ENCODE results near the gene ANKLE1. TPM values are rescaled to one million over a fixed set of nuclear protein-coding genes. Genes with fewer than 3 reads are reported as not detected.

Gene ANKLE1
- total and polyA plus RNA-seq, 2 experiments from 2014 or later, result 0.29 to 0.90 TPM

DNA sequence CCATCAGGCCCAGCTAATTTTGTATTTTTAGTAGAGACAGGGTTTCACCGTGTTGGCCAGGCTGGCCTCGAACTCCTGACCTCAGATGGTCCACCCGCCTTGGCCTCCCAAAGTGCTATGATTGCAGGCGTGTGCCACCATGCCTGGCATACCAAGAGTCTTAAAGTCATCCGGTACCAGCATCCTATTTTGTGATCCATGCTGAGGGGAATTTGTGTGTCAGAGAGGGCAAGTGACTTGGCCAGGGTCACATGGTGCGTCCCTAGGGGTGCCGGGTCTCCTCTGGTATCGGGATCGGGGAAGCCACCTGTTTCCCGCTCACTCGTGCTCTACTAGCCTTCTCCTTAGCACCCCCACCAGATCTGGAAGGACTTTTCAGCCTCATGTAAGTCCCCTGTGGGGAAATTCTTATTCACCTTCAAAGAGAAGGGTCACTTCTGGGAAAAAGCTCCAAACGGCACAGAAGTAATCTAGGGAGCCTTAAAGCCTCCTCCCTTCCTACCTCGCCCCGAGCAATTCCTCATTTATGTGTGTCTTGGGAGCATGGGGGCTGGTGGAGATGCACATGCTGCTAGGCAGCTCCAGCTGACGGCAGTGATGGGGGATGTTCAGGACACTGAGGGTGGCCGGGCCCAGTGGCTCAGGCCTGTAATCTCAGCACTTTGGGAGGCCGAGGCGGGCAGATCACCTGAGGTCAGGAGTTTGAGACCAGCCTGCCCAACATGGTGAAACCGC lies 6.1 kb upstream of the ANKLE1 start:
- TF ChIP-seq EZH2phosphoT487 (IDR thresholded peaks at IDR 0.05; ENCODE audit: low read depth, severe bottlenecking, unreplicated experiment), result no peak
- TF ChIP-seq, protein P1, sequence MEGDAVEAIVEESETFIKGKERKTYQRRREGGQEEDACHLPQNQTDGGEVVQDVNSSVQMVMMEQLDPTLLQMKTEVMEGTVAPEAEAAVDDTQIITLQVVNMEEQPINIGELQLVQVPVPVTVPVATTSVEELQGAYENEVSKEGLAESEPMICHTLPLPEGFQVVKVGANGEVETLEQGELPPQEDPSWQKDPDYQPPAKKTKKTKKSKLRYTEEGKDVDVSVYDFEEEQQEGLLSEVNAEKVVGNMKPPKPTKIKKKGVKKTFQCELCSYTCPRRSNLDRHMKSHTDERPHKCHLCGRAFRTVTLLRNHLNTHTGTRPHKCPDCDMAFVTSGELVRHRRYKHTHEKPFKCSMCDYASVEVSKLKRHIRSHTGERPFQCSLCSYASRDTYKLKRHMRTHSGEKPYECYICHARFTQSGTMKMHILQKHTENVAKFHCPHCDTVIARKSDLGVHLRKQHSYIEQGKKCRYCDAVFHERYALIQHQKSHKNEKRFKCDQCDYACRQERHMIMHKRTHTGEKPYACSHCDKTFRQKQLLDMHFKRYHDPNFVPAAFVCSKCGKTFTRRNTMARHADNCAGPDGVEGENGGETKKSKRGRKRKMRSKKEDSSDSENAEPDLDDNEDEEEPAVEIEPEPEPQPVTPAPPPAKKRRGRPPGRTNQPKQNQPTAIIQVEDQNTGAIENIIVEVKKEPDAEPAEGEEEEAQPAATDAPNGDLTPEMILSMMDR (IDR thresholded peaks at IDR 0.05; ENCODE audit: poor library complexity), result no peak
- no peak for TF ChIP-seq EZH2 (IDR thresholded peaks at IDR 0.05; ENCODE audit: borderline replicate concordance)
- Histone ChIP-seq H3K27me3 (no peaks in the 10 kb centered on the region), H3K9me2 (replicated peaks; ENCODE audit: insufficient read depth) (no peaks in the 10 kb centered on the region)

DNA sequence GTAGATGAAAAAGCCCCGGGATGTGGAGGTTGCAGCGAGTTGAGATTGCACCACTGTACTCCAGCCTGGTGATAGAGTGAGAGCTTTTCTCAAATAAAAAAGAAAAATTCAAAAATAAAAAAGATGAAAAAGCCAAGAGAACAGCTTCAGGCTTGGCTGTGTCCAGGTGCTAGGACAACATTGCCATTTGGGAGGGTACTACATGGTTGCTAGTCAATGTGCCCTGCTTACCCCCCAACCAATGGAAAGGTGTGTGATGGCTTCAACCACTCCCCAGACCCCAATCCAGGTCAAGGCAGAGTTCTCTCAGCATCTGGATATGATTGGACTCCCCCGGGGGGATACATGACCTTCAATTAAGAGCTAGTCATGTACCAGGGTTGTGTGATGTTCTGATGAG lies 2.3 kb upstream of the ANKLE1 start:
- no peaks in the 10 kb centered on the region for H4K20me1 ChIP-seq (ENCODE audit: insufficient read depth, poor library complexity, severe bottlenecking)
- H3K79me2 ChIP-seq, result no peaks in the 10 kb centered on the region
- H3K4me1 ChIP-seq (ENCODE audit: insufficient read depth), result peaks cover 9% of the 10 kb centered on the region
- H3K36me3 ChIP-seq (replicated peaks; ENCODE audit: insufficient read depth, low read depth), result no peaks in the 10 kb centered on the region
- H3K27ac ChIP-seq, result no peak overlapping the region
- WGBS (ENCODE audit: low lambda C conversion rate, missing lambda C conversion rate), result 80% methylated on average over 3 of the region's 3 CpGs
- TF ChIP-seq EZH2phosphoT487 (IDR thresholded peaks at IDR 0.05; ENCODE audit: low read depth, severe bottlenecking, unreplicated experiment) (no peak), EZH2 (IDR thresholded peaks at IDR 0.05; ENCODE audit: borderline replicate concordance) (no peak)
- TF ChIP-seq, protein P1 (IDR thresholded peaks at IDR 0.05; ENCODE audit: poor library complexity), result no peak
- no peak overlapping the region for H3K4me2 ChIP-seq
- H2AFZ ChIP-seq, result no peak overlapping the region
- peaks cover 7% of the 10 kb centered on the region for H3K27me3 ChIP-seq
- H3K9me3 ChIP-seq (ENCODE audit: low read depth), result no peaks in the 10 kb centered on the region
- no peak overlapping the region for H3K4me3 ChIP-seq
- DNase-seq (ENCODE audit: low spot score), result no peak
- H3K9me2 ChIP-seq (replicated peaks; ENCODE audit: insufficient read depth), result no peaks in the 10 kb centered on the region

More for the DNA sequence above, 6.1 kb upstream of the ANKLE1 start:
- Histone ChIP-seq H3K4me2 (no peak overlapping the region), H3K36me3 (replicated peaks; ENCODE audit: insufficient read depth, low read depth) (no peaks in the 10 kb centered on the region), H2AFZ (no peak overlapping the region), H3K4me1 (ENCODE audit: insufficient read depth) (no peaks in the 10 kb centered on the region), H4K20me1 (ENCODE audit: insufficient read depth, poor library complexity, severe bottlenecking) (no peaks in the 10 kb centered on the region), H3K9me3 (ENCODE audit: low read depth) (no peaks in the 10 kb centered on the region), H3K27ac (no peak overlapping the region), H3K79me2 (no peaks in the 10 kb centered on the region), H3K4me3 (no peak overlapping the region)
- 96% methylated on average over 19 of the region's 19 CpGs for WGBS (ENCODE audit: low lambda C conversion rate, missing lambda C conversion rate)
- DNase-seq (ENCODE audit: low spot score), result no peak

DNA sequence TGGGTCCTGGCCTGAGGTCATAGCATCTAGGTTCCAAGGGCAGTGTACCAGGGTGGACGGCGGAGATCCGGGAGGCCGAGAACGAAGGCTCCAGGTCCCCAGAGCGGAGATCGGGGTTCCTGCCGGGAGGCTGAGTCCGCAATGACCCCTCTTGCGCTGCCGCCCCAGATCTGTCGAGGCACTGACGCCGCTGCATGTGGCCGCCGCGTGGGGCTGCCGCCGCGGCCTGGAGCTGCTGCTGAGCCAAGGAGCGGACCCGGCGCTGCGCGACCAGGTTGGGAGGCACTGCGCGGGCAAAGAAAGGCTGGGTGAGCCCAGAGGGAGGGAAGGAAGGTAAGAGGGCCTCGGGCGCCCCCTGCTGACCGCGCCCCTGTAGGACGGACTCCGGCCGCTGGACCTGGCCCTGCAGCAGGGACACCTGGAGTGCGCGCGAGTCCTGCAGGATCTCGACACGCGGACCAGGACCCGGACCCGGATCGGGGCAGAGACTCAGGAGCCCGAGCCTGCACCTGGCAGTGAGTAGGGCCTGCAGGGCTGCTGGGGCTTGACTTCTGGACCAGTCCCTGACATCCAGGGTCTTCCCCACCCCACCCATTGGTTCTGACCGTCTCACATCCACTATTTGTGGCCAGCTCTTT lies 906 bp downstream of the ANKLE1 start:
- Histone ChIP-seq H3K27me3 (peaks cover 7% of the 10 kb centered on the region), H3K4me1 (ENCODE audit: insufficient read depth) (peaks cover 9% of the 10 kb centered on the region), H2AFZ (peak overlapping the region; percentile 84), H3K27ac (no peak overlapping the region), H3K36me3 (replicated peaks; ENCODE audit: insufficient read depth, low read depth) (no peaks in the 10 kb centered on the region), H3K4me2 (peak overlapping the region; percentile 93), H4K20me1 (ENCODE audit: insufficient read depth, poor library complexity, severe bottlenecking) (no peaks in the 10 kb centered on the region), H3K9me3 (ENCODE audit: low read depth) (no peaks in the 10 kb centered on the region), H3K79me2 (no peaks in the 10 kb centered on the region), H3K9me2 (replicated peaks; ENCODE audit: insufficient read depth) (no peaks in the 10 kb centered on the region), H3K4me3 (no peak overlapping the region)
- DNase-seq (ENCODE audit: low spot score), result peak; percentile 94
- TF ChIP-seq, protein P1 (IDR thresholded peaks at IDR 0.05; ENCODE audit: poor library complexity), result peak; percentile 87
- no peak for TF ChIP-seq EZH2 (IDR thresholded peaks at IDR 0.05; ENCODE audit: borderline replicate concordance)
- TF ChIP-seq EZH2phosphoT487 (IDR thresholded peaks at IDR 0.05; ENCODE audit: low read depth, severe bottlenecking, unreplicated experiment), result no peak
- 7% methylated on average over 38 of the region's 45 CpGs for WGBS (ENCODE audit: low lambda C conversion rate, missing lambda C conversion rate)

Data from hepatocyte (in vitro differentiated cells).